ENCODE data around the gene DUSP18.

GRCh38 chr22:30695871-30696655, 28.4 kb upstream of the DUSP18 start:
- no peak for TF ChIP-seq CTCF (IDR thresholded peaks at IDR 0.05; ENCODE audit: low read depth, low read length)
- TF ChIP-seq EZH2phosphoT487 (IDR thresholded peaks at IDR 0.05; ENCODE audit: low read depth): no peak

Data from OCI-LY3 (cell line).